ENCODE measurements around the gene PDE8A.

The PDE8A gene

DNA sequence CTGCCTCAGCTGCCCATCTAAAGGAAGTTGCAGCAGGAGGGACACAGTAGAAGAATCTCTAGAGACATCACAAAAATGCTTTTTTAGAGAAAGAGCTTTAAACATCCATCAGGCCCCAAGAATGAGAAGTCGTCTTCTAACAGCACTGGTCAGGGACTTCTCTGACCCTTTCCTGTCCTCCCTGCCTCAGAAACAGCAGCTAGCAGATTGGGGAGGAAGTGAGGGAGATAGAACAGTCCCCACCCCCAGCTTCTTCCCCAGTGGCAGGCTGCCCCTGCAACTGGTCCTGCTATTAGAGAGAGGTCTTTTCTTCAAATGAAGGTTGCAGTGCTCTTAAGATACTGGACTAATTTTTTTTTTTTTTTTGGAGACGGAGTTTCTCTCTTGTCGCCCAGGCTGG, 55.1 kb downstream of the PDE8A start:
- DNase-seq: no peak

DNA sequence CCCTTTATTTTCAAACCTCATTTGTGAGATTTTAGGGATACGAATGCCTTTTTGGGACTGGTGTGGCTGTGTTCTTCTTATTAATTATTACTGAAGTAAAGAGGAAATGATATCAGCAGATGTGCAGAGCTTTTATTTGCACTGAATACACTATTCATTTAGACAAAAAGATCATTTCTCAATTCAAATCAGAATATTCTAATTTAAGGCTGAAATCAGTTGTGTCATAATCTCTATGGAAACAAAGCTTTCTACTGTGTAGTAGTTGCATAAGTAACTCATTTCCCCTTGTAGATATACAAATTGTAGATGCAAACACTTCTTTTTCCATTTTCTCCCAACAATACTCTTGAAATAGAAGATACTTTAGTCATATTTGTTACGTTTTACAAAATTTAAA, 56.0 kb downstream of the PDE8A start:
- no peak for DNase-seq

DNA sequence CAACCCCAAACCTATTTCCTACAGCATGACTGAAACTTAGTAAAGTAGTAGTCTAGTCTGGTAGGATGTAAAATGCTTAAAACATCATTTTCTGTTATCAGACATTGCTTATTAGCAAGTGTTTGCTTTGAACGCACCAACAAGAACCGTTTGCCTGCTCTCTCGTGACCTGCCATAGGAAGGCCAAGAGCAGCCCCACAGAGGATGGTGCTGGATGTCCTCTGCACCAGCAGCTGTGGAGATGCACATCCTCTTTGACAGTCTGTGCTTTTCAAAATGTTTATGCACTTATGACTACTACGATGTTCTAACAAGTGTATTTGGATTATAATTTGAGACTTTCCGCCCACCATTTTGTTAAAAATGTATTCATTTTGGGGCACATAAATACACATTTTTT, 59.6 kb downstream of the PDE8A start:
- no peak for DNase-seq

DNA sequence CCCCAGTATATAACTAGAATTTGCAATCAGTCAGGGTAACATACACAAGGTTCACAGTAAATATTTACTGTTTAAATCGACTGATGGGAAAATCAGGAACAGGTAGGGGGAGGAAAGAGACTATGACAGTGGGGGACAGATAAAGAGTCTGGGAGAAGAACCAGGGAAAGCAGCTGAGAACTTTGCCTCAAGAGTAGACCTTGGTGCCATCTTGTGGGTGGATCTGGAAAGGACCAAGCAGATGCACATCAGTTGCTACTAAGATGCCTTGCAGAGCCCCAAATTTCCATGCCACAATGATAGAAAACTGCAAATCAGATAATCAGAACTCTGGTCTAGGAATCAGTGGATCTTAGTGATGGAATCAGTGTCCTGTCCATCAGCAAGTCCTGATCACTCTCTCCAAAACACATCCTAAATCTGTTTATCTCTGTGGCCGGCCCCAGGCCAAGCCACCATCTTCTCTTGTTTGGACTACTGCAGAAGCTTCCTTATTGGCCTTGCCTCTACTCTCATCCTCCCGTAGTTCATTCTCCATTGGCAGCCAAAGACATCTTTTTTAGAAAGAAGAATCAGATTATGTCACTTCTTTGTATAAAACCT, 62.7 kb downstream of the PDE8A start:
- DNase-seq: peak; percentile 61

DNA sequence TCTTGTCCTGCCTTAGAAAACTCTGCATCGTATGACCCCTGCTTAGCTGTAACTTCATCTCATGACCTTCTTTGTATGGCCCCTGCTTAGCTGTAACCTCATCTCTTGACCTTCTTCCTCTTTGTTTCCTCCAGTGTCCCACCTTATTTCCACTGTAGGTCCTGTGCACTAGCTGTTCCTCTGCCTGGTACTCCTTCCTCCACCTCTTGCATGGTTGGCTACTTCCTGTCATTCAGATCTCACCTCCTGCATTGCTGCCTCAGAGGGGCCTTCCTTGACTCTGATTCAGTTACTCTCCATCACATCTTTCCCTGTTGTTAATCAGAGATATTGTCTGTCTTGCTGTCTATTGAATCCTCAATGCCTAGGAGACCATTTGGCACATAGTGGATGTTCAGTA, 63.2 kb downstream of the PDE8A start:
- DNase-seq: no peak

DNA sequence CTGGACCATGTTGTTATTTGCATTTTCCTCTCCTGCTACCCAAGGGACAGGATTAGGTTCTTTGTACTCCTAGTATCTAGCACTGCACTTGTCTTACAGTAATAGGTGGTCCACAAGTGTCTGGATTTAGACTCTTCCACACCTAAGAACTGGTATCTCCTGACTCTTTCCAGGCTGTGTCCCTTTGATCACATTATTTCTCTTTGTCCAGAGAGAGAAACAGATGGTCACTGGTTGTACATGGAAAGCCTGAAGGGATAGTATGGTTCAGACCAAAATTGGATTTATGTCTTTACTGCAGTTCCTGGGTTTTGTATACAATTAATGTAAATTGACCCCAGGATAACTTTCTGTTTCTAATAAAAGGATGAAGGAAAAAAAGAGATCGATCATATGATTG, 64.0 kb downstream of the PDE8A start:
- DNase-seq: no peak

DNA sequence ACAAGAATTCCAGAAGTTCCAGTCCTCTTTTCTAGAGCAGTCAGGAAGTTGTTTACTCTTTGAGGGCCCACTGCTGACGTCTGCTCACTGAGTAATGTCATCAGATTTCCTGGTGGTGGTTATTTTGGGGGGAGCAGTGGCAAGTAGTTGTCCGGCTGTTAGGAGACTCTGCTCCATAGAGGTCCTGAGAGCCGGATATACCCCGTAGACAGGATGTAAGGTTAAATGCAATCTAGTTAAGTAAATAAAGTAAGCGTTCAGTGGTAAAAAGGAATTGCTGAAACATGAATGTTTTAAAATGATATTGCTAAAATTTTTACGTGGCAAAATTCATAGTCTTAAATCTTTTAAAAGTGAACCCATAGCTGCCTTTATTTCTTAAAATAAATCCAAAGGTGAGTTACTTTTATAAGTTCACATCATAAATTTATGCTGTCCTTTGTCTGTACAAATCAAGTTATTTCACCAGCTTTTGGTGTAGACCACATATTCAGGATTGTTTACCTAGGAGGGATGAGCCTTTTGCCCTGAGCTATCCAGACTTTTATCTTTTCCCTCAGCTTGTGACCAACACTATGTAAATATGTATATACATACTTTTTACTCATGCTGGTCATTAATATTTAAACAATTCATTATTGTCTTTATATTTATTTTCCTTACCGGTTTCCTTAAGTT, 65.8 kb downstream of the PDE8A start:
- no peak for DNase-seq

DNA sequence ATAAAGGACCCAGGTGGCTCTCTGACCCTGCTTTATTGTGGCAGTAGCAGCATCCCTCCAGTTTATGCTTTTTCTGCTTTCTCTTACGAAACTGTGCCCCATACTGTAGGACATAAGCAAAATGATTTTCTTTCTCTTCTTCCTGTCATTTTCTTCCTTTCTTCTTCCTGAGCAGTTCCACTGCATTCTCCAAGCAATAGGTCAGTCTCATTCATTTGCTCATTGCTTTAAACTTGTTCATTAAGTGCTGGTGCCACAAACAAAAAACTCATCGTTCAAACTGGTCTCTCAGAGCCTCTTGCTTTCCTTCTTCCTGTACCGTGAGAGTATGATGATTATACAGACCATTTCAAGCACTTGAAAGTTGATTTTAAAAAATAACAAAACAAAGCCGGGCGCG, 66.8 kb downstream of the PDE8A start:
- no peak for DNase-seq

DNA sequence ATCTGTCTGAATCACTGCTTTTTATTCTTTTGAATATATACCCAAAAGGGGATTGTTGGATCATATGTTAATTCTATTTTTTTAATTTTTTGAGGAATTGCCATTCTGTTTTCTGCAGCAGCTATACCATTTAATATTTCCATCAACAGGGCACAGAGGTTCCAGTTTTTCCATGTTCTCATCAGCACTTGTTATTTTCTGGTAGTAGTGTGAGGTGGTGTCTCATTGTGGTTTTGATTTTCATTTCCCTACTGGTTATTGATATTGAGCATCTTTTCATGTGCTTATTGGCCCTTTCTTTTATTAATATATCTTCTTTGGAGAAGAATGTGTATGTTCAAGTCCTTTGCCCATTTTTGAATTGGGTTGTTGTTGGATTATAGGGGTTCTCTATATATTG, 68.1 kb downstream of the PDE8A start:
- no peak for DNase-seq

DNA sequence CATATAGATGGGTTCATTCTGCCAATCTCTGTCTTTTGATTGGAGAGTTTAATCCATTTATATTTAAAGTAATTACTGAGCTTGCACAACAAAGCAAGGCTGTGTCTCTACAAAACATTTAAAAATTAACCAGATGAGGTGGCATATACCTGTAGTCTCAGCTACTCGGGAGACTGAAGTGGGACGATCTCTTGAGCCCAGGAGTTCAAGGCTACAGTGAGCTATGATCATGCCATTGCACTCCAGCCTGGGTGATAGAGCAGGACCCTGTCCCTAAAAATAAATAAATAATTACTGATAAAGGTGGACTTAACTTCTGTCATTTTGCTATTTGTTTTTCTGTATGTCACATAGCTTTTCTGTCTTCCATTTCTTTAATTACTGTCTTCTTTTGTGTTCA, 78.1 kb downstream of the PDE8A start:
- DNase-seq: no peak

DNA sequence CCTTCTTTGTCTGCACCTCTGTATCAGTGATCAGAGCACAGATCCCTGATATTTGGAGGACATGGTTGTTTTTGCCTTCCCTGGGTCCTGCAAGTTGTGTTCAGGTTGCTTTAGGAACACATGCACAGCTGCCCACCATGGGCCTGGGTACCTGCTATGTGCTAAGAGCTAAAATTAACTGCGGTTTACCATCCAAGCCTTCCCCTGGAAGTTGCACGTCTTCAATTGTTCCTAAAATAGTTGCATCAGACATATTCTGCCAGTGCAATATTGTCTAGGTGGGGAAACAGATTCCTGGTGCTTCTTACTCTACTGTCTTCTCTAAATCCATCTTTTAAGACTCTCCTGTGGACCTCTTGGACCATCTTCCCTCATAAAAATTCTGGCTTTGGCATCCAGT, 80.9 kb downstream of the PDE8A start:
- no peak for DNase-seq

DNA sequence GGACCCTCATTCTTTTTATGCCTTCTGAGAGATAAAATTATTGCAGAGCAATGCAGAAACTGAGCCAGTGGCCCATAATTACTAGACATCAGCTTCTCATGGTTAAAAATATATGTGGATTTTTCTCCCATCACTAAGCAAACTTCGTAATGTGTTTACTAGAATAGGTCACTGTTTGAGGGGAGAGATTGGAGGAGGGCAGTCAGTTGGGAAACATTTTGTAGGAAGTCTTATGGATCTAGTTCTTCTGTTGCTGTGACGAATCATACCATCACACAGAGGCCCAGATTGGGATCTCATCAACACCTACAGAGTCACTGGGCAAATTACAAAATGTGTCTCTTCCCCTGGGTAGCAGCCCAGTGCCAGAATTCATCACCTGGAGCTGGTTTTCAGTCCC, 81.4 kb downstream of the PDE8A start:
- no peak for DNase-seq

DNA sequence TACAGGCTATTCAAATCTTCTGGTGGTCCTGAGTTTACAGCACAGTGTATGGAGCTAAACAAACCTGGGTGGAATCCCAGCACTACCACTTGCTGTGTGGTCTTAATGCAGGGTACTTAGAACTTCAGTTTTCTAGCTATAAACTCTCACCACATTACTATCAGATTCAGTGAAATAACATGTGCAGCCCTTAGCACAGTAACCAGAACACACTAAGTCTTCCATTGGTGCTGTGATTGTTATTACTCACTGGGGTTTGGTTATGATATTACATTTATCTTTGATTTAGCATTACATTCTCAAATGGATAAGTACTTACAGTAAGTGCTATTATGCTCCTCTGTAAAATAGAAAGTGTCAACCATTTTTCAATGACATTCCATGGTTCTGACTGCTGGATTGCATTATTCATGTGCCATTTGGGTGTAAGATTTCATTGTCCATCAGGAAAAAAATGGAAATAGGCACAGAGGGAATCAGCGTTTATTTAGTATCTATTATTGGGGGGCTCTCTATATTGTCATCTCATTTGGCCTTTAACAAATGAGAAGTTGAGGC, 81.9 kb downstream of the PDE8A start:
- DNase-seq: no peak

DNA sequence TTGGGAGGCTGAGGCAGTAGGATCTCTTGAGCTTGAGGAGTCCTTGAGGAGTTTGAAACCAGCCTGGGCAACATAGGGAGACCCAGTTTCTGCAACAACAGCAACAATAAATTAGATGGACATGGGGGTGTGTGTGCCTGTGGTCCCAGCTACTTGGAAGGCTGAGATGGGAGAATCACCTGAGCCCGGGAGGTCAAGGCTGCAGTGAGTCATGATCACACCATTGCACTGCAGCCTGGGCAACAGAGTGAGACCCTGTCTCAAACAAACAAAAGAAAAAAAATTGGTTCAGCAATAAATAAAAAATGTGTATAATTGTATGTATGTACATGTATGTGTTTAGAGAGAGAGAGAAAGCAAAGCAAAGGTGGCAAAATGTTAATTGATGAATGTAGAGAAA, 83.1 kb downstream of the PDE8A start:
- DNase-seq: no peak

DNA sequence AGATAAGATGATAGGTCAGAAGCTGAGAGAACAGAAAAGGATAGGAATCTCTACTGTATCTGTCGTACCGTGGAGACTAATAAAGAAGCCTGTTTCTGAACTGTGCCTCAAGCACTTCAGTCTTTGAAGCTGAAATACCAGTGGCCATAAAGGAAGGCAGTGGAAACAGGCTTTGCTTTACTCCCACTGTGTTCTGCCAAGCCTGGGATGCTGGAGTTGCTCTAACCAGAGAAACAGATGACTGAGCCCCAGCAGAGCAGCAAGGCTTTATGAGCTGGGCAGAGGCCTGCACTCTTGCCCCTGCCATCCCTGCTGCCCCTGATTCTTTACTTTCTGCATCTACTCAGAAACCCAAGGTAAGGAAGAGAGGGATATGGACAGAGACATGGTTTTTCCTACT, 89.4 kb downstream of the PDE8A start:
- DNase-seq: no peak

DNA sequence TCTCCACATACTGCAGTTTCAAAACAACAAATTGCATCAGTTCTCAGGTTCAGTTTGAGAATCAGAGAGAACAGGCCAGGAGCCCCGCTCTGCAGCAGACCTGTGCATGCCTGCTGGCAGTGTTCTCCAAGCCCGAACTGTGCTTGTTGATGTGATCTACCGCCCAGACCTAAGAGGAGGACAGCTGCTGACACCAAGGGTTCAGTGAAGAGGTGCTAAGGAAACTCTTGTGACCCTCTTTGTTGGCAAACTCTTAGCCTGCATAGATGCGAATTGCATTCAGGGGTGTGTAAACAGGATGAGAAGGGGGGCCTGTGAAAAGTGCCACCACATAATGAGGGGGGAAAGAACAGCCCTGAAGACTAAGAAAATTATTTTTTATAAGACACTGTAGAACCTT, 89.8 kb downstream of the PDE8A start:
- no peak for DNase-seq

DNA sequence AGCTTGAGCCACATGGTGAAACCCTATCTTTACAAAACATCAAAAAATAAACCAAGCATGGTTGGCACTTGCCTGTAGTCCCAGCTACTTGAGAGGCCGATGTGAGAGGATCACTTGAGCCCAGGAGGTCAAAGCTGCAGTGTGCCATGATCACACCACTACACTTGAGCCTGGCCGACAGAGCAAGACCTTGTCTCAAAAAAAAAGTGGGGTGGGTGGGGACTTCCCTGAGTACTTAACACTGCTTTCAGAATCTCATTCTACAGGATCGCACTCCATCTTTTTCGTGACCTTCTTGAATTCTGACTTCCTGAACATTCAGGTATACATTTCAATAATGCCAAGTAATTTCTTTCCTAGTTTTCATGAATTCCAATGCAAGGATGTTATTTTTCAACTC, 91.3 kb downstream of the PDE8A start:
- DNase-seq: no peak

DNA sequence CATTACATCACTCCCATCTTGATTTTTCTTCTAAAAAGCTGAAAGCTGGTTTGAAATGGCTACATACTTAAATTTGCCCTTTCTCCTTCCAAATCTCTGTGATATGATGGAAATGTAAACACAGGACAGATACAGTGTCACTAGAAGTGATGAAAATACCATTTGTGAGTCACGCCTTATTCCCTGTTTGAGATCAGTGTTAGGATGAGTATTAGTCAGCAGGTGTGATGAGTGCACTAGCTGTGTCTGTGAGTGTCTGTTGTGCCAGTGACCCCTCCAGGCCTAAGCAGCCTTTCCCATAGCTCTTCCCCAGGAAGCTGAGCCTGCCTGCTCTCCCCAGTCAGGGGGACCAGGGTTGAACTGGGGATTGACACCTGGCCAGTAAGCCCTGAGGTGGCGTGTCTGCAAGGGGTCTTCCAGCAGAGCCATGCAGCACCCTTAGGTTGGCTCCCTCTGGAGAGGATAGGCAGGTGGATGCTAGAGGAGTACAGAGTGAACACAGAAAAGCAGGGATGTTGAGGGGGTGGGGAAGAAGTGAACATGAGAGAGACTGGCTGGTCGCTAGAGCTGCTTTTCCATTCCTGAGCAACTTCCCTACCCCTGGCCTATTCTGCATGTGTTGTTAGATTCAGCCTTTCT, 92.0 kb downstream of the PDE8A start:
- no peak for DNase-seq

DNA sequence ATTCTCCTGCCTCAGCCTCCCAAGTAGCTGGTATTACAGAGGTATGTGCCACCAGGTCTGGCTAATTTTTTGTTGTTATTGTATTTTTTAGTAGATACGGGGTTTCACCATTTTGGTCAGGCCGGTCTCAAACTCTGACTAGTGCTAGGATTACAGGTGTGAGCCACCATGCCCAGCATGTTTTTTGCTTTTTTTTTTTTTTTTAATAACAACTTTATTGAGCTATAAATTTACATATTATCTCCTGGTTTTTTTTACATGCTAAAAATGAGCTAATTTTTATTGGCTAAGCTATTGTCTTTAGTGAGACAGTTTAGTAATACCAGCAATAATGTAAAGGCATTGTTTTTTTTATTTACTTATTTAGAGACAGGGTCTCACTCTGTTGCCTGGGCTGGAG, 105.2 kb downstream of the PDE8A start:
- no peak for DNase-seq

DNA sequence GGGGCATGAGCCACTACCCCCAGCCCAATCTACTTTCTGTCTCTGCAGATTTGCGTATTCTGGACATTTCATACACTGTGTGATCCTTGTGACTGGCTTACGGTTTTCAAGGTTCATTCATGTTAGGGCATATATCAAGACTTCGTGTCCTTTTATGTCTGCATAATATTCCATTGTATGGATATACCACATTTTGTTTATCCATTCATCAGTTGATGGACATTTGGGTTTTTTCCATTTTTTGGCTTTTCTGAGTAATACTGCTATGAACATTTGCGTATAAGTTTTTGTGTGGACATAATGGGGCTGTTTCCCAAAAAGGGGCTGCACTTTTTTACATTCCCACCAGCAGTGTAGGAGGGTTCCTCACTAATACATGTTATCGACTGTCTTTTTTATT, 106.6 kb downstream of the PDE8A start:
- no peak for DNase-seq

DNA sequence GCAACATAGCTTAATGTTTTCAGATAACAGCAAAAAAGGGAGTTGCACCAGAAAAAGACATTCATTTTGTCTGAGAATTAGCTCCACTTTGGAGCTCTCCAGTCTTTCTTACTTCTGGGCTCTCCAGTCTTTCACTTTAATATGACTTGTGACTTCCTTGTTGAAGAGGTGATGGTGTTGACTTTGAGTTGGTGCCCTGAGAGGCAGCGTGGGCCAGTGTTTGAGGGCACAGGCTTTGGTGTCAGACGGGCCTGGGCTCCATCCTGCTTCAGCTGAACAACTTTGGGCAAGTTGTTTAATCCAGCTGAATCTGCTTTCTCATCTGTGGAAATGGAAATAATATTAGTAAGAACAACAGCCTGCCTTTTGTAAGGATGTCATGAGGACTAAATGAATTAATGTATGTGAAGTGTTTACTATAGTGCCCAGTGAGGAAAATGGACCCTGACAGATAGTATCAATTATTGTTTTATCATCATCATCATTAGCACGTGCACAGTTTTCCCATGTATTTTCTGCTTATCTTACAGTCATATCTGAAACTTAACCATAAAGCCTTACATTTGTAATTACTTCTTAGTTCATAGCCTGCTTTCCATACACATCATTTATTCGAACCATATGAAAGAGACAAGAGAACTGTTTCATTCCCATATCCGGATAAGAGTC, 108.4 kb downstream of the PDE8A start:
- DNase-seq: no peak

DNA sequence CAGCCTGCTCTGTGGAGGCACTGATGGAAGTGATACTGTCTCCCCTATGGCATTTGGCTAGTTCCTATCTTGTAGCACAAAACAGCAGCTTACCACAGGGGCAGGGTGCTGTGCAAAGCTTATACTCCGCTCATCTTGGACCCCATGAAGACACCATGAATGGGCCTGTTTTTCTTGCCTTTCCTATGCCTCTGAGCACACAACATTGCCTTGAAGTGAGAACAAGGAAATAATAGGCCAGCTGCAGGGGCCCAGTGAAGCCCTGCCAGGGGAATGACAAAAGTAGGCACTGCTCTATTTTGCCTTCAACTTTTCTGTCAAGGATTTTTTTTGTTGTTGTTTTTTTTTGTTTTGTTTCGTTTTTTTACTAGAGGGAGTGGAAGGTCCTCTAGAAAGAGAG, 110.3 kb downstream of the PDE8A start:
- no peak for DNase-seq

DNA sequence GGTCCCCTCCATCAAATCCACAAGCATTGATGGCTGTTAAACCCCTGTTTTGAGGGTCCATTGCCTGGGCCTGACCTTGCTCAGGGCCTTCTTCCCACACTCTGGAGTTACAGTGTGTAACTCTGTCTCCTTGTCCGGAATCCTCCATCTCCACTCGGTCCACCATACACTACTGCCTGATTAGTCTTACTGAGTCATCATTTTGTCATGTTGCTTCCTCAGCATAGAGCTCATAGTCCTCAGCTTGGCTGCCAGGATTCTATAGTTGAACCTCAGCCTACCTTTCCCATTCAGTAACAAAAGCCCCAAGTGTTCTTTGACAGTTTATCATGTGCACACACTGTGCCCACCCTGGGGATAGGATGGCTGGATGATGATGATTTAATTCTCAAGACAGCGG, 113.0 kb downstream of the PDE8A start:
- DNase-seq: no peak

DNA sequence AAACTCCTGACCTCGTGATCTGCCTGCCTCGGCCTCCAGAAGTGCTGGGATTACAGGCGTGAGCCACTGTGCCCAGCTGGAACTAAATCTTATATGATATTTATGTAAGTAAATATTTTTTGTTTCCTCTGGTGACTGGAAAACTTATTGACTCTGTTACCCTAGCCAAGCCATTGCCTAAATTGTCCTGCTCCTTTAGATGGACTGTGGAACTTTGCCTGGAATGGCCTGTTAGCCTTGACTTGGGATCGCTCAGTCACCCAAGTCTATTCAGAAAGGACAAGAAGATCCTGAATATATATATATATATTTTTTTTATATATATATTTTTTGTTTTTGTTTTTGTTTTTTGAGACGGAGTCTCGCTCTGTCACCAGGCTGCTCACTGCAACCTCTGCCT, 113.9 kb downstream of the PDE8A start:
- no peak for DNase-seq

Data from CD4-positive, alpha-beta T cell treated with Interleukin-4 for 1 hour (primary cell).